Activated CD4-positive, alpha-beta T cell treated with anti-CD3 and anti-CD28 coated beads, Interleukin-2, Interleukin-6, amounts not matched to agents 100 ng/mL and 50 ng/mL, durations not matched to agents 16 hours and 8 hours (primary cell): ENCODE data around the gene GSPT2.
A peak's percentile ranks its signal among the peaks of the same experiment; 100 is the strongest.
"Not testable (repeated sequence)": the region's sequence is repeated elsewhere in the genome, so short reads cannot be mapped to it uniquely, and the experiment has no call there.

Experiments
- DNase-seq: peaks from one replicate; pipeline ENCODE4 v3.0.0-alpha.2; 2020

The GSPT2 gene

GRCh38 chrX:51743179-51743957 lies at the start of gene GSPT2:
TSS of gene GSPT2 (plus strand) at chrX:51743442. CDS start at chrX:51743627, 185 bp downstream.
- DNase-seq, result peak; percentile 76

DNA sequence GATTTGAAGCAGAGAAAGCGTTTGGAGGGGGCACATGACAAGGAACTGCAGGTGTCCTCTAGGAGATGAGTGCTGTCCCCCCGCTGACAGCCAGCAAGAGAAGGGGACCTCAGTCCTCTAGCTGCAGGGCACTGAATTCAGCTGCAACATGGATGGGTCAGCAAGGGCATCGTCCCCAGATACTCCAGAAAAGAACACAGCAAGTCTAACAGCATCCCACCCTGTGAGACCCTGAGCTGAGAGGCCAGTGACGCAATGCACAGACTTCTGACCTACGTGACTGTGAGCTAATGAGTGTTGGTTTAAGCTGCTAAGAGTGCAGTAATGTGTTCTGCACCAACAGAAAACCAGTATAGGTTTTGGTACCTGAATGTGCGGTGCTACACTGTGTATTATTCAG lies 49.0 kb upstream of the GSPT2 start:
- no peak for DNase-seq

DNA sequence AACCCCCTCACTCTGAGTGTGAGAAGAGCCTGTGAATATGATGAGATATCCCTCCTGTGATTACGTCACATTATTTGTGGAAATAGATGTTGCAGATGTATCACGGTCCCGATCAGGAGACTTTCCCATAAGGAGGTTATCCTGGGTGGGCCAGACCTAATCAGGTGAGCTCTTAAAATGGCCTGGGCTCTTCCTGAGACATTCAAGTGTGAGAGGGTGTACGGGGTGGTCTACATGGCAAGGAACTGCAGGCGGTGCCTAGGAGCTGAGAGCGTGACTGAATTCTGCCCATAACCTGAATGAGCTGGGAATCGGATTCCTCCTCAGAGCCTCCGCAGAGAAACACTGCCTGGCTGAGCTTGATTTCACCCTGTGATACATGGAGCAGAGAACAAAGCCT lies 45.8 kb upstream of the GSPT2 start:
- DNase-seq, result no peak

- not testable (repeated sequence) for DNase-seq
Observed at GRCh38 chrX:51710277-51711164, 32.7 kb upstream of the GSPT2 start, which contains the start of gene CENPVL1. TSS of gene CENPVL1 (plus strand) at chrX:51710512. CDS start at chrX:51710512, 0 bp downstream.

- DNase-seq, result not testable (repeated sequence)
Observed at GRCh38 chrX:51712943-51713647, 30.1 kb upstream of the GSPT2 start.

DNA sequence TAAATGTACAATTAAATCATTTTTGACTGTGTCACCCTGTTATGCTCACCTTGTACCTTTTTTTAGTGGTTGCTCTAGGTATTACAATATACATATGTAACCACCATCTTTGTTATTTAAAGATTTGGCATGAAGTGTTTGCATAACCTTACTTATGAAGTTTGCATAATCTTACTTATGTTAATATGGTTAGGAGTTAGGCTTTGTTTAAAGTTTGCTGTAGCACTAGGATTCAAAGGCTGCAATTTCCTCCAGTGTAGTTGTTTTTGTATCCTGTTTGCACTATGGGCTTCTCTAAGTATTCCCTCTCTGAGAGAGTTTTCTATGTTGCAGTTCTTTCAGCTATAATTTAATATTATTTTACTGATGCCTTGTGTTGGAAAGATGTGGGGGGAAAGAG lies 15.0 kb upstream of the GSPT2 start:
- DNase-seq, result no peak

GRCh38 chrX:51737091-51737490 lies 6.2 kb upstream of the GSPT2 start:
- DNase-seq, result no peak

GRCh38 chrX:51742586-51742985 lies 656 bp upstream of the GSPT2 start:
- no peak for DNase-seq

DNA sequence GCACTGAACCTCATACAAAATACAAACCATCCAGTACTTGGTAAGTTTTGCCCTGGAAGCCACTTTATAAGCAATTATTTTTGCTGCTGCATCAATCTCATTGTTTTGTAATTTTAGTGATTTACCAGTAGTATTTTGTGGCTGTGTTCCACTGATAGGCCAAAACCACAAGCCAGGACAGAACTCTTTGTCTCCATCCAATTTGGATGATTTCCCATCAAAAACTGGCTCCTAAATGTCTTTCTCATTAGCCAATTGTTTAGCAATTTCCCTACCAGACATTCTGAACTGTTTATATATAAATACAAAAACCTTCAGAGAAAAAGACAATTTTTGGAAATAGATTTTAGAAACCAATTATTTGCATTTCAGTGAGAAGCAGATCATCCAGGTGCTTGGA lies 4.4 kb downstream of the GSPT2 start:
- no peak for DNase-seq

- no peak for DNase-seq
Observed at GRCh38 chrX:51759055-51759839, 16.0 kb downstream of the GSPT2 start.

GRCh38 chrX:51760657-51761056 lies 17.4 kb downstream of the GSPT2 start:
- DNase-seq, result no peak

DNA sequence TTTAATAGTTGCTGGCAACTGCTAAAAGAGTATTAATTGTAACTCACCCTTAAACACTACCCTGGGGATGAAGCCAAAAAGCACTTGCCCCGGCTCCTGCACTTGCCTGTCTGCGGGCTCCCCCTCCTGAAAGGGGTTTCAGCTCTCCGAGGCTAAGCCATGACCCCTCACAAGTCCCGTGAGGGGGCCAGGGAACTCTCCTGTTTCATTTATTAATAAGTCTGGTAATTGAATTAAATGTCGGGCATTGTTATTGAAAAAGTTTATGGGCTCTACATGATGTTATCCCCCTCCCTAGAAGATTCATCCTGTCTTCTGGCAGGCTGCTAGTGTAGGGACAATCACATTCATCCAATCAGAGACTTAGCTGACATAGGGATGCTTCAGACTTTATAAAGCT lies 23.3 kb downstream of the GSPT2 start:
- no peak for DNase-seq

GRCh38 chrX:51776851-51777250 lies 33.6 kb downstream of the GSPT2 start:
- DNase-seq, result no peak

DNA sequence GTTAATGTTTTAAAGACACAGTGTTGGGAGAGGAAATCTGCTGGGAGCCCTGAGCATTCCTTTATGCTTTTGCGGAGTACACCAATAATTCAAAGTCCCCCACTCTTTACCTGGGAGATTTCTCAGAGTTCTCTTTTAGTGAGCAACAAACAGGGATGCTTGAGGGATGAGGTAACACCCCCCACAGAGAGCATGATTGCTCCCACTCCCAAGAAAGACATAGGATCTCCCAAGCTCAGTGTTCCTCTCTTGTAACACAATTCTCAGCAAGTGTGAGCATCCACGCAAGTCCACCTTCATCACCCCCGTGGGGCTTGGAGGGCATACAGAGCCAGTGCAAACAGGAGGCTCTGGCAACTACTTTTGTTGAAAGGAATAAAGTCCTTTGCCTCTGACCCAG lies 36.1 kb downstream of the GSPT2 start:
- no peak for DNase-seq

- DNase-seq, result no peak
Observed at GRCh38 chrX:51795136-51795535, 51.9 kb downstream of the GSPT2 start.
